NCI-H446 treated with DMSO at 0.1 percent for 48 hours (cell line): ENCODE measurements around the gene RNF207.

Experiments
- DNase-seq: peaks from one replicate; lab custom pipeline; 2025; lab: John Stamatoyannopoulos, UW

The RNF207 gene

DNA sequence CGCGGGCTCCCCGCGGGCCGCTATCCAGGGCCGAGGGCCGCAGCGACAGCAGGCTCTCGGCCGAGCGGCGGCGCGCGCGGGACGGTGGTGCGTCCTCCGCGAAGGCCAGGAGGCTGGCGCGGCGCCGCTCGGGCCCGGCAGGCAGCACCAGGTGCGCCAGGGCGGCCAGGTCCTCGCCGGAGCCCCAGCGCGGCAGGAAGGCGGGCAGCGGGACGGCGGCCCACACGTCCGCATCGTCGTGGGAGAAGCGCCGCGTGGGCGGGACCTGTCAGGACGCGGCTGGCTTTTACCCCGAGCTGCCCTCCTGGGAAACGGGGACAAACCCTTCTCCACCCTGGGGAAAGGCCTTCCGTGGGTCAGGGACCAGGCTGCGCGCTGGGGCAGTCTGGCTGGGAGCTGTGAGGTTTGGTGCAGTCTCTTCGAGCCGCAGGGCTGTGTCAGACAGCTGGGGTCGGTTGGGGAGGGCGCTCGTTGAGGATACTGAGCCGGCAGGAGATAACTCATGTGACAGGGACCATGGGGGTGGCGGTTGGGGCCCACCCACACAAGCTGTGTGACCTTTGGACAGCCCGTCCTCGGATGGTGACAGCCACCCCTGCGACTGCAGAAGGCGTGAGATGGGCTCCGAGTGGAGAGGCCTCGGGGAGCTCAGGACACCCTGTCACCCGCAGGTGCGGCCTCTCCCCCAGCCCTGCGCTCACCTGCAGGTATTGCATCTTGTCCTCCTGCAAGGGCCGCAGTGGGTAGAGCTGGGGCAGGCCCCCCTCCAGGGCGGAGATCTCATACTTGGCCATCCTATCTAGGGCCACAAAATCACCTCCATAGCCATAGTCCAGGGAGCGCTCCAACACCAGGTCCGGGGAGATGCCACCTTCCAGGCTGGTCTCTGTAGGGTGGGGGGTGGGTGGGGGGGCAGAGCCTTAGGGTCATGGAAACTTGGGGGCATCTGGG, 44.1 kb downstream of the RNF207 start:
- no peak for DNase-seq

DNA sequence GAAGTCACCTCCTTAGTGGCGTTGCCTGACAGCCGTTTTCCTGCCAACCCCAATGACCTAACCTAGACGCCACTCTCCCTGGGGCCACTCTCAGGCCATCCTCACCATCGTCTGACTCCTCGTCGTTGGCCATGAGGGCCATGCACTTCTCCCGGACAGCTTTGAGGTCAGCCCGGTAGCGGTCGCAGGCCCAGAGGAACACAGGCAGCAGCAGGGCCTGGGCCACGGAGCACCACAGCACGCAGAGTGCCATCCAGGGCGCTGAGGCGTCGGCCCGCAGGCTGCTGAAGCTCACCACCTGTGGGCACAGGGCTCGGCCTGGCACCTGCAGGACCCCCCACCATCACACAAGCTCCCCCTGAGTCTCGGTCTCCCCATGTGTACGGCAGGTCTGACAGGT, 45.3 kb downstream of the RNF207 start:
- DNase-seq = no peak

DNA sequence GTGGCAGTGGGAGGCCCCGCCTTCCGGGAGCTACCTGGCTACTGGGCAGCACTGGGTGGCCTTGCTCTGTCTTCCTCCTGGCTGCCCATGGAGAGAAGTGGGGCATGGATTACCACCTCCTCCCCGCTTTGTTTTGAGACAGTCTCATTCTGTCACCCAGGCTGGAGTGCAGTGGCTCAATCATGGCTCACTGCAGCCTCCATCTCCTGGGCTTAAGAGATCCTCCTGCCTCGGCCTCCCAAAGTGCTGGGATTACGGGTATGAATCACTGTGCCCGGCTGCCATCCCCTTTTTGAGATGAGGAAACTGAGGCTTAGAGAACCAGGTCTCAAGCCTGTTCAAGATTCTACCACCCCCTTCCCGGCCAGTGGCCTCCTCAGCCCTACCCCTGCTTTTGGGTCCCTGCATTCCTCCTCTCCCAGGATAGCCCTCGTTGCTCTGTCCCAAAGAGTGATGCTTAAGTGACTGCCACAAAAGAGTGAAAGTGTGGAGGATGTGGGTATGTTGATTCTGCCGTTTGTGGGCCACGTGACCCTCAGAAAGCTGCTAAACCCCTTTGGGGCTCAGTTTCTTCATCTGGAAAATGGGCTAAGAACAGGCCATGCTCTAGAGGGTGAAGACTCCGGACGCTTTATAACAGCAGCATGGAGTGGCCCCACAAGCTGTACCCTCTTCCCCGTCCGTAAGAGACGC, 45.9 kb downstream of the RNF207 start:
- DNase-seq = no peak

DNA sequence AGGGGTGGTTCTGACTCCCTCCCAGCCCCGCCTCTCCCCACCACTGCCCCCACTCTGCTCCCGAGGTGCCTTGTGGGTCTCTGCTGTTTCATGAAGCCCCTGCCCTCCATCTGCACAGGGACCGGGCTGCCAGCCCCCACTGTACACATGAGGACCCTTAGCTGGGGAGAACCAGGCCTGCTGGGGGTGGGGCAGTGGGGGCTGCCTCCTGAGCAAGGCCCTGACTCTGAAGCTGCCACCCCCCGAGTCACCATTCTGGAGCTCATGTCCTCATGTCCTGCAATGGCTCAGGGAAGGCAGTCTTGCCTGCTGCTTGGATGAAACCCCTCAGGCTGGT, 46.4 kb downstream of the RNF207 start:
- no peak for DNase-seq

DNA sequence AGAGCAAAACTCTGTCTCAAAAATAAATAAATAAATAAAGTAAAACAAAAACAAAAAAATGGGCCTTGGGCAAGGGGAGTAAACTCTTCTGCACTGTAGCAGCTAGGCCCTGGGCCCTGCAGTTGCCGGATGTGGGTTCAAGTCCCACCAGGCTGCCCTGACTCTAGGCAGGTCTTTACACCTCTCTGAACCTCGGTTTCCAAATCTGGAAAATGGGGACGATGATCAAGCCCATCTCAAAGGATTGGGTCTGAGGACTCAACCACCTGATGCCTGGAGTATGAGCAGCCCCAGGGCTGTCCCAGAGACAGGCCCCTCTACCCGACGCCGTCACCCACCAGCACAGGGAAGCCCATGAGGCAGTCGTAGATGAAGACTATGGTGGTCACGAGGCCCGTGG, 47.5 kb downstream of the RNF207 start:
- no peak for DNase-seq

DNA sequence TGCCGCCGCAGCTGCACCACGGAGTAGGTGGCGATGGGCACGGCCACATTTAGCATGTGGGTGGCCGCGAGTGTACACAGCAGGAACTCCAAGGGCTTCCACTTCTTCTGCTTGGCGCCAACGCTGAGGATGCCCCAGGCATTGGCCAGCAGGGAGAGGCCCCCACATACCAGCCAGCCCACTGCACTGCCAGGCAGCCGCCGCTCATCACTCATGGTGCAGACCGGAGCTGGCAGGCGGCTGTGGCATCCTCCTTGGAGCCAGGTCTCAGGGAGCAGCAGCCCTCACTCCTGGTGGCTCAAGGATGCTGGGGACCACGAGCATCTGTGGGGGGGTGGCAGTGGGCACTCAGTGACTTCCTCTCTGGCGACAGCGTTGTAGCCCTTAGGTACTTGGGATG, 48.8 kb downstream of the RNF207 start:
- DNase-seq = no peak

DNA sequence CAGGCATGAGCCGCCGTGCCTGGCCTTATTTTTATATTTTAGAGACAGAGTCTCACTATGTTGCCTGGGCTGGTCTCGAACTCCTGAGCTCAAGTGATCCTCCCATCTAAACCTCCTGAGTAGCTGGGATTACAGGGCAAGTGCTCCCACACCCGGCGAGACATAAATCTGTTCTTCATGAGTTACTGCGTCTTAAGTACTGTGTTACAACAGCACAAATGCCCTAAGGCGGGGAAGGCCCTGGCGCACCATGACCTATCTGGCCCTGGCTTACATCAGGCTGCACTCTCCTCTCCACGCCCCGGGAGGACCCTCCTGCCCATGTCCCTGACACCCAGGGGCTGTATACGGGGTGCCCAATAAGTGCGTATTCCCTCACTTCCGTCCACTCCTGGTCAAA, 50.7 kb downstream of the RNF207 start:
- no peak for DNase-seq

DNA sequence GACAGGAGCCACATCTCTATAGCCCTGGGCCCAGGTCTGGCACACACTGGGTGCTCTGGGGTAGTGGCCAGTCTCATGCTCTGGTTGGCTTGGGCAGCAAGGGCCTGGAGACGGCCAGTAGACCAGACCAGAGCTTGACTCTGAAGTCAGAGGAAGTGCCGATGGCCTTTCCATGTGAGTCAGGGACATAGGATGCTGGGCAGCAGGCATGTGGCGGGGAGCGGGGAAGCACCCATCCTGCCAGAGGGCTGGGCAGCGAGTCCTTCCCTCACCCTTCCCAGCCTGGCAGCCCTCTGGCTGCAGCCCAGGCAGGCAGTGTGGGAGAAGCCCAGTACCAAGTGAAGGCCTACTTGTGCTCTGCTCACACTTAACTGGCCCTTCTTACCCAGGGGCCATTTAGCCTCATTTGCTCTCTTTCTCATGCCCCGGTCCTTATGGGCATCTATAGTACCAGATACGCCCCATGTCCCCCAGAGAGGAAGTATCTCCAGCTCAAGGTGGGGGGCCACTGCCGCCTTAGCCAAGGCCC, 51.7 kb downstream of the RNF207 start:
- DNase-seq = no peak

DNA sequence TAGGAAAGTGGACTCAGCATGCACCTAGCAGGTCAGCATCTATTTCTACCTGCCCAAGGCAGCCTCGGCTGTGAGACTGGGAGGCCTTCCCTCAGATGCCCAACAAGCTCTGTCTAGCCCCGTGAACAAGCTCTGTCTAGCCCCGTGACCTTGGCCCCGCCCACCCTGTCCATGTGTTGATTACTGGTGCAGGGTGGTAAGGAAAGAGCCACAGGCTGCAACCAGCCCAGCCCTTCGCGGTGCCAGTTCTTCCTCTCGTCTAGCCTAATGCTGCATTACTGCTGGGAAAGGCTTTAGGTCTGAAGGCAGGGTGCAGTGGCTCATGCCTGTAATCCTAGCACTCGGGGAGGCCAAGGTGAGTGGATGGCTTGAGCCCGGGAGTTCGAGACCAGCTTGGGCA, 52.8 kb downstream of the RNF207 start:
- no peak for DNase-seq

DNA sequence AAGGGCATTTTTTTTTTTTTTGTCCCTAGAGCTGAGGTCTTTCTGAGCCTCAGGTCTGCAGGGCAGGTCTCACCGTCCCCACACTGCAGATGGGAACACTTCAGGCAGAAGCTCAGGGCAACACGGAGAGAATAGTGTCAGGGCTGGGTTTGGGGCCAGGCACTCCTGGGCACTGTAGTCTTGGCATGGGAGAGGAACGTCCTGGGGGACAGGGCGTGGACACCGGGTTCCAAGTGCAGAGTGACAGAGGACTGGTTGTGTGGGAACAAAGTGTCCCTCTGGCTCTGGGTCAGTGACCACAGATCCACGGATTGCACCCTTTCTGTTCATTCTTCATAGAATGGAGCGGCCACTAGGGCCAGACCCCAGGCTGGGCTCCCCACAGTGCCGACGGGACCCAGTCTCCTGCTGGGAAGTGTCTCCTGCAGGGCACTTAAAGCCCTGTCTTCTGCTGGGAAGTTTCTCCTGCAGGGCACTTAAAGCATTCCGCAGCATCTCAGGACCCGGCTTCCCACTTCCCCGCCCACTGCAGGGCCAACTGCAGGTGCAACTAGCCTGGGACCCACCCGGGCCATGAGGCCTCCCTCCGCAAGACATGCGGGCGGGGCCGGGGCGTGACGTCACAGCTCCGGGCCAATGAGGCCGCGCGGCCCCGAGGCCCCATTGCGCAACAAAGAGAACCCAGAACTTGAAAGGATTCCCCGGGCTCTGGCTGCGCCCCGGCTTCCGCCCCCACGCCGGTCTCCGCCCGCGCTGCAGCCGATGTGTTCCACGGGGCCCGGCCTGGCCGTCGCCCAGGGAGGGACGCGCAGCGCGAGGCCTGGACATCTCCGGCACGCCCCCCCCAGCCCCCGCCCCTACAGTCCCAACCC, 53.8 kb downstream of the RNF207 start:
- no peak for DNase-seq

DNA sequence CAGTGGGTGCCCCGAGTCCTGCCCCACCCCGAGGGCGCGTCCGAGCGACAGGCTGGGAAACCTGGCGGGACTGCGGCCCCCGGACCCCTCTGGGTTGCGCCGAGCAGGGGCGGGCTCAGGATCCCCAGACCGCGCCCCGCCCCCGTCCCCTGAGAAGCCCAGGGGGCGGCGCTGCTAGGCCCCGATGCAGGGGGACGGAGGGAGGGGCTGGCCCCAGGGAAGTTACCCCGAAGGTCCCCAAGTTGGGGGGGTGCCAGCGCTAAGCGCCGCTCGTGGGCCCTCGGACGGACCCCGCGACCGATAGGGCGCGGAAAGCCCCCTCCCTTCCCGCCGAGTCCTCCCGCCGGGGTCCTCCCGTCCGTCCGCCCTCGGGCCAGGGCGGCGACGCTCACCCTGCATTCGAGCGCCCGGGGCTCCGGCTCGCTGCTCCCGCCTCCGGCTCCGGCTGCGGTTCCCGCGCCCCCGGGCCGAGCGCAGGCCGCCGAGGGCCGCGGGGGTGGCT, 54.6 kb downstream of the RNF207 start:
- DNase-seq = no peak

DNA sequence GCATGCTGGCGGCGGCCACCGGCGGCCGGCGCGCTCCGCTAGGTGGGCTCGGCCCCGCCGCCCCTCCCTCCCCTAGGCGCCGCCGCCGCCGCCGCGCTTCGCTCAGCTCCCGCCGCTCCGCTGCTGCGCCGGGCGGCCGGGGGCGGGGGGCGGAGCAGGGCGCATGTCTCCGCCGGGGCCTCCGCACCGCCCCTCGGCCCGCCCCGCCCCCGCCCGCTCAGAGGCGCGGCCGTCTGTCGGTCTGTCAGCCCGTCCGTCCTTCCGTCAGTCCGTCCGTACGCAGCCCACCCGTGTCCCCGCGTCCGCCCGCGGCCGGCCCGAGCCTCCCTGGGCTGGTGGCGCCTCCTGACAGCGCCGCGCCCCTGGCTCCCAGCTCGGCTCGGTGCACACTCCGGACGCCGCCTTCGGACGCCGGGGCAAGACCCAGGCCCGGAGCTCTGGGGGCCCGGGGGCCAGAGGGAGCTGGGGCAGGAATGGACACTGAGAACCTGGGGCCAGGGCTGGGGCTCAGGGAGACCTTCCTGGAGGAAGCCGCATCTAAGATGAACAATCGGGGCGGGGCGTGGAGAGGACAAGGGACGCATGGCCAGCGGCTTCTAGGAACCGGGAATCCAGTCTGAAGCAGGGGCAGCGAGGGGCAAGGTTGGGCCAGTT, 55.2 kb downstream of the RNF207 start, which contains the start of gene GPR153:
Gene GPR153 (minus strand): TSS at position 138 of the 654 bp plus-strand sequence. CDS start 6,193 bp downstream, outside the sequence.
- DNase-seq = no peak

DNA sequence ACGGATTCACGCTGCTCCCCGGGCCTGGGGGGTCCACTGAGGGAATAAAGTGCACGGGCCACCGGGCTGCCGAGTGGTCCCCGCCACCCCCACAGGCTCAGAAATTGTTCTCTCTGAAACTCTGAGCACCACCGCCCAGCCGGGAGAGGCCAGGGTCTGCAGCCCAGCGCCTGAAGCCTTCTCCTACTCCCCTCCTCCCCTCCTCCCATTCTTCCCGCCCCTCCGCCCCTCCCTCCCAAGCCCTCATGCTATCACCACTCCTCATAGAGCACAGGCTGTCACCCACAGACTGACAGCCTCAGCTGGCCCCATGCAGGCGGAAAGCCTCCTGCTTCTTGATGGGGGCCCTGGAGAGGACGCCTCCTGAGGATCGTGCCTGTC, 55.7 kb downstream of the RNF207 start:
- no peak for DNase-seq

DNA sequence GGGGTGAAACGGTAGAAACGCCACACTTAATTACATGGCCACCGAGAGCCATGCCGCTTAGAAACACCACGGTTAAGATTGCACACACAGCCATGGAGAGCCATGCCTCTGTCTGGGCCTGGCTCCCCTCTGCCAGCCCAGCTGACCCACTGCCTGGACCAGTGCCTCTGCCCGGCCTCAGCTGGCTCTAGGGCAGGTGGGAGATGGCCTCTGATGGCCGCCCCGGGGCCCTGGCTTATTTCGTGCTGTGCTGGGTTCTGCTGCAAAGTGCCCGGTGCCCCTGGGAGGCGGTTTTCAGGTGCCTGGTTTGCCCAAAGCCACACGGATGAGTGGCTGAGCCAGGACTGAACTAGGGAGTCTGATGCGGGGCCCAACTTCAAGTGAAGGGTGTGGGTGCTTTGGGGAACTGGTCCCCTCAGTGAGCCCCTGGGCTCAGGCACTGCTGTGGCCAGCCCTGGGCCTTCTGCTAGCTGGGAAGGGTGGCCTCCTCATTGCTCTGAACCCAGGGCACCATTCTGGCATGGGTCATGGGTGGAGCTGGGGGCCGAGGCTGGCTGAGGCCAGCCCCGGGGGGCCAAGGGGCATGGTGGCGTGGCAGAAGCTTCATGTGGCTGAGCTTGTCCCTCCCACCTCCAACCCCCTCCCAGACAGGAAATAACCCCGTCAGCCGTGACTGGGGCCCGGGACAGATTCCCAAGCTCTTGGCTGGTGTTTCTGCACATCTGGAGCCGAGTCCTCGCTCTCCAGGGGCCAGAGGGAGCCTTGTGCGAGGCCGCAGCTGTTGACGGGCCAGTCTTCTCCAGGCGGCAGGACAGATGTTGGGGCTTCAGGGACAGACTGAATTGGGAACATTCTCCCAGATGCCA, 56.9 kb downstream of the RNF207 start:
- DNase-seq = no peak

DNA sequence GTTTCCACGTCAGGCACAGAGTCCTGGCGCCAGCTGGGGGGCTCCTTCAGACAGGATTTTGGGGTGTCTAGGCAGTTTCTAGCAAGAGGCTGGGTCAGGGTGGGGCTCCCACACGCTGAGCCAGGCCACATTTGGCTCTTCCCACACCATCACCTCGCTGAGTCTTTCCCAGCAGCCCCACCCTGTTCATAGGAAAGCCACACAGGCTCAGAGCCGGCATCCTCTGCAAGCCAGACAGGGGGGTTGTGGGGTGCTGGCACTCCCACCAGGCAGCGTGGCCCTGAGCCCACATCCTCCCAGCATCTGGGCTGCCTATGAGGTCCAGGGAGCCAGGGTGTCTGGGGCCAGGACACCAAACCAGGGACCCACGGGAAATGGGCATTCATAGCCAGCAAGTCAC, 57.8 kb downstream of the RNF207 start:
- no peak for DNase-seq

DNA sequence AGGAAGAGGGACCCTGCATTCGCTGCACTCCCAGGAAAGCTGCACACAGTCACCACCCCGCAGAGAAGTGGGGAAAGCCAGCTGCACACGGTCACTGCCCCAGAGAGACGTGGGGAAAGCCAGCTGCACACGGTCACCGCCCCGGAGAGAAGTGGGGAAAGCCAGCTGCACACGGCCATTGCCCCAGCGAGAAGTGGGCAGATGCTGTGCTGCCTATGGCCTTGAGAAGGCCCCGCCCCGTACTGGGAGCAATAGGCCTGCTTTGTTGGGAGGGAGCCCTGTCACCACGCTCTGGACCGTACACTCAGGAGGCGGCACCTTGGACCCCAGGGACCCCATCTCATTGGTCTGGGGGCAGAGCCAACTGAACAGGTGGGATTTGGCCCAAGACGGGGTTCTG, 59.2 kb downstream of the RNF207 start:
- DNase-seq = no peak

DNA sequence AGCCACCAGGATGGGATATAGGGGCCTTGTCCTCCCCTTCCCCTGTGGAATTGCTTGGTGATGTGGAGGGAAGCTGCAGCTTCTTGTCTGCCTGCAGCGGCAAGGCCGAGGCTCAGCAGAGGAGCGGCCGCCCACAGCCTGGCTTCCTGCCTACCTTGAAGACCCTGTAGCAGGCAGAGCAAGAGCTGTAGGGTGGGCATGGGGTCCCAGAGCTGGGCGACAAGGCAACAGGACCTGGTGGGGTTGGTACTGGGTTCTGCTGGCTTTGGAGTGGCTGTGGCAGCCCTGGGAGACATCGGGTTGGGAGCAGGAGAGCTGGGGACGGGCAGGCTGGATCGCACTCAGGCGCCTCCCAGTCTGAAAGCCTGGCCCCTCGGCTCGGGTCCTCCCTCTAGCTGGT, 60.7 kb downstream of the RNF207 start:
- DNase-seq = no peak

DNA sequence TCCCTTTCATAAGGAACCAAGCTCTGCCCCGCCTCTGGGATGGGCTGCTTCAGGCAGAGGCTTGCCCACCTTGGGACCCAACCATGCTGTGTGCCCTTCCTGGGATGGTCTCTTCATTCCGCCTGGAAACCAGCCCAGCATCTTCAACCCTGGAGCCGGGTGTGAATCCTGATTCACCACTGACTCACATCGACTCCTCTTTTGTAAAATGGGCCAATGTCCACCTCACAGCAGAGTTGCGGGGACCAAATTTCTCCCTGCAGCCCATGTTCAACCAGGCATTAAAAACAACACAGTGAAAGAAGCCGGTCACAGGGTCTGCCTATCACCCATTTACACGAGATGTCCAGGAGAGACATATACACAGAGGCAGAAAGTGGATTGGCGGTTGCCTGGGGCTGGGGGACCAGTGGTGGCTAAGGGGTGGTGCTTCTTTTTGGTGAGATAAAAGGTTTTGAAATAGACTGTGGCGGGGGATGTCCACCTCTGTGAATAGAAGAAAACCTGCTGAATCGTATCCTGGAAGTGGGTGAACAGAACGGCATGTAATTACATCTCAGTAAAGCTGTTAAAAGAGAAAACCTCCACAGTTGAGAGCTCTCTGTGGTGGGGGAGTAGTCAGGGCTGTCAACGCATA, 61.9 kb downstream of the RNF207 start:
- DNase-seq = no peak

DNA sequence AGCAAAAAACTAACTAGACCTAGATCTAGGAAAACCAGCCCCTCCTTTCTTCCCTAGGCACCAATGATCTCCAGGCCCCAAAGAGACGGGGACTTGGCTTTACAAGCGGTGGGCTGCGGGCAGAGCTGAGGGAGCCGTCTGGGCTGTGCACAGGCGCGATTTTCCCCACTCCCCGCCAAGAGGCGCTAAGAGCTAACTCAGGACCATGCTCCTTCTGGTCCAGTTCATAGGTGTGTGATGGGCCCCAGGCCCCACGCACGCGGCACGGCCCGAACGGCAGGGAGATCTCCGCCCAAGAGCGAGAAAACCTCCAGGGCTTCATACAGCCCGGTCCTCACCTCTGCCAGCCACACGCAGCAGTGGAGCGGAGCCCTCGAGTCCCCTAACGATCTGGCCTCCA, 62.5 kb downstream of the RNF207 start:
- no peak for DNase-seq

DNA sequence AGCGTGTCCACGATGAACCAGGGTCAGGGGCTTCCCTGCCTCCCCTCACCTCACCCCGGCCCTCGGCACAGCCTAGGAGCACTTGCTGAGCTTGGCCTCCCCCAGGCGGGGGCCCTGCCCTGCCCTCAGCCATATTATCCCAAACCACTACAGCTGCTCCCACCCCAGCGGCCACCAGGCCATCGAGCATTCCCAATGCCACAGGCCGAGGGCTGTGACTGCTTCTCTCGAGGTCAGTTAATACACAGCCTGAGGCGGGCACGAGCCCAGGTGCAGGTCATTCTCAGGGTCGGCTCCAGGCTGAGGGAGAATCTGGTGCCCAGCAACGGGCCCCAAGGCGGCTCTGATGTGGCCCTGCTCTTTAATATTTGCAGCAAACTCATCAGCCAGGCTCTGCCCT, 63.4 kb downstream of the RNF207 start:
- no peak for DNase-seq
